Uterus (tissue), 2 donors: ENCODE measurements around the gene MTMR12.

Experiments
- POLR2A ChIP-seq, 2 donors: fragments of 450-650 bp; IDR thresholded peaks; one replicate each; pipeline ENCODE4 v1.6.1; 2016; ENCODE audit warnings: antibody characterized with exemption in 2 of 2, mild to moderate bottlenecking in 1 of 2, moderate library complexity in 1 of 2
- TF ChIP-seq, protein P1 (sequence below), 4 experiments: fragments of 200-600 bp in 2 of 4; fragments of 450-650 bp in 2 of 4; sonication (generic) in 2 of 4; IDR thresholded peaks; one replicate each; pipeline ENCODE4 v1.5.1; 2016 to 2019; ENCODE audit warnings: antibody characterized with exemption in 4 of 4, mild to moderate bottlenecking in 2 of 4, moderate library complexity in 1 of 4

DNA sequence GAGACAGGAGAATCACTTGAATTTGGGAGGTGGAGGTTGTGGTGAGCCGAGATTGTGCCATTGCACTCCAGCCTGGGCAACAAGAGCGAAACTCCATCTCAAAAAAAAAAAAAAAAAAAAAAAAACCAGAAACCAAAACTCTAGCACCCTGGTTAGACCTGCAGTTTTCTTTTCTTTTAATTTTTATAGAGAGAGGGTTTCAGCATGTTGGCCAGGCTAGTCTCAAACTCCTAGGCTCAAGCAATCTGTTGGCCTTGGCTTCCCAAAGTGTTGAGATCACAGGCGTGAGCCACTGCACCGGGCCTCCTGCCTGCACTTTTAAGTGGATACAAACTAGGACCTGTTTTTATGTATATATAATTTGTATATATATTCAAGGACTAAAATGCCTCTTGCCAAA lies 12.9 kb upstream of the MTMR12 start:
- TF ChIP-seq POLR2A (IDR thresholded peaks at IDR 0.05), result no peak
- TF ChIP-seq, protein P1, sequence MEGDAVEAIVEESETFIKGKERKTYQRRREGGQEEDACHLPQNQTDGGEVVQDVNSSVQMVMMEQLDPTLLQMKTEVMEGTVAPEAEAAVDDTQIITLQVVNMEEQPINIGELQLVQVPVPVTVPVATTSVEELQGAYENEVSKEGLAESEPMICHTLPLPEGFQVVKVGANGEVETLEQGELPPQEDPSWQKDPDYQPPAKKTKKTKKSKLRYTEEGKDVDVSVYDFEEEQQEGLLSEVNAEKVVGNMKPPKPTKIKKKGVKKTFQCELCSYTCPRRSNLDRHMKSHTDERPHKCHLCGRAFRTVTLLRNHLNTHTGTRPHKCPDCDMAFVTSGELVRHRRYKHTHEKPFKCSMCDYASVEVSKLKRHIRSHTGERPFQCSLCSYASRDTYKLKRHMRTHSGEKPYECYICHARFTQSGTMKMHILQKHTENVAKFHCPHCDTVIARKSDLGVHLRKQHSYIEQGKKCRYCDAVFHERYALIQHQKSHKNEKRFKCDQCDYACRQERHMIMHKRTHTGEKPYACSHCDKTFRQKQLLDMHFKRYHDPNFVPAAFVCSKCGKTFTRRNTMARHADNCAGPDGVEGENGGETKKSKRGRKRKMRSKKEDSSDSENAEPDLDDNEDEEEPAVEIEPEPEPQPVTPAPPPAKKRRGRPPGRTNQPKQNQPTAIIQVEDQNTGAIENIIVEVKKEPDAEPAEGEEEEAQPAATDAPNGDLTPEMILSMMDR (IDR thresholded peaks at IDR 0.05), result no peak
